Urinary bladder (tissue), 4 donors: Measurements from ENCODE around the gene HS3ST3A1. TPM values are rescaled to one million over a fixed set of nuclear protein-coding genes. Genes with fewer than 3 reads are reported as not detected.

Source experiments
- DNase-seq: peaks from one replicate; pipeline ENCODE4 v3.0.0-alpha.2; 2015; ENCODE audit errors: extremely low spot score
- H3K27ac ChIP-seq: one replicate; pipeline ENCODE4 v1.5.1; 2013; ENCODE audit warnings: low read depth, mild to moderate bottlenecking, moderate library complexity
- H3K36me3 ChIP-seq: one replicate; pipeline ENCODE4 v1.6.1; 2013; ENCODE audit warnings: mild to moderate bottlenecking, moderate library complexity; ENCODE audit not compliant: insufficient read depth
- H3K4me1 ChIP-seq: one replicate; pipeline ENCODE4 v1.6.1; 2013; ENCODE audit warnings: mild to moderate bottlenecking, moderate library complexity; ENCODE audit not compliant: insufficient read depth
- H3K4me3 ChIP-seq: one replicate; pipeline ENCODE4 v1.5.1; 2013; ENCODE audit warnings: low read depth, low read length
- WGBS: extraction: QIAGEN DNeasy Blood & Tissue Kit; methylation state at CpG from one replicate; pipeline ENCODE4 v1.1.7; 2013; 5-methylcytosine and 5-hydroxymethylcytosine counted together
- polyA plus RNA-seq: library from polyadenylated mRNA; stranded (reverse); fragments of 200-250 nt; gene quantifications from one replicate; pipeline ENCODE4 v1.2.3, GENCODE V29; 2013
- total RNA-seq: library from RNA; depleted of rRNA; stranded (reverse); fragments of >200 nt; gene quantifications from one replicate; pipeline ENCODE4 v1.2.3, GENCODE V29; 2014
- donor health status: healthy with polysubstance abuse.
- donor health status: healthy.

The HS3ST3A1 gene
- total and polyA plus RNA-seq, 2 donors, result 0.53 to 1.1 TPM

- DNase-seq, result no peak
- WGBS, result 59% methylated on average over 6 of the region's 6 CpGs
- H3K4me3 ChIP-seq, result no peak overlapping the region
- H3K27ac ChIP-seq, result no peak overlapping the region
- no peaks in the 10 kb centered on the region for H3K36me3 ChIP-seq
- no peaks in the 10 kb centered on the region for H3K4me1 ChIP-seq
Observed at GRCh38 chr17:13575922-13576419, 25.8 kb downstream of the HS3ST3A1 start.

- Histone ChIP-seq H3K36me3 (no peaks in the 10 kb centered on the region), H3K4me3 (no peak overlapping the region), H3K4me1 (no peaks in the 10 kb centered on the region), H3K27ac (no peak overlapping the region)
- DNase-seq, result no peak
- 65% methylated on average over 2 of the region's 2 CpGs for WGBS
Observed at GRCh38 chr17:13575466-13575865, 26.3 kb downstream of the HS3ST3A1 start.

GRCh38 chr17:13572581-13572980 is 29.1 kb downstream of the HS3ST3A1 start:
- Histone ChIP-seq H3K27ac (no peak overlapping the region), H3K4me1 (no peaks in the 10 kb centered on the region), H3K36me3 (no peaks in the 10 kb centered on the region), H3K4me3 (no peak overlapping the region)
- 47% methylated on average over 3 of the region's 3 CpGs for WGBS
- no peak for DNase-seq

- no peaks in the 10 kb centered on the region for H3K36me3 ChIP-seq
- 65% methylated on average over 7 of the region's 7 CpGs for WGBS
- H3K4me3 ChIP-seq, result no peak overlapping the region
- DNase-seq, result no peak
- no peaks in the 10 kb centered on the region for H3K4me1 ChIP-seq
- H3K27ac ChIP-seq, result no peak overlapping the region
Observed at GRCh38 chr17:13569398-13570123, 32.2 kb downstream of the HS3ST3A1 start.

- Histone ChIP-seq H3K4me3 (no peak overlapping the region), H3K27ac (no peak overlapping the region), H3K36me3 (no peaks in the 10 kb centered on the region), H3K4me1 (no peaks in the 10 kb centered on the region)
- no peak for DNase-seq
- 67% methylated on average over 7 of the region's 7 CpGs for whole genome bisulfite sequencing
Observed at GRCh38 chr17:13568582-13569397, 32.9 kb downstream of the HS3ST3A1 start.

- H3K4me1 ChIP-seq, result no peaks in the 10 kb centered on the region
- H3K4me3 ChIP-seq, result no peak overlapping the region
- H3K36me3 ChIP-seq, result no peaks in the 10 kb centered on the region
- no peak overlapping the region for H3K27ac ChIP-seq
- 69% methylated on average over 3 of the region's 3 CpGs for WGBS
- no peak for DNase-seq
Observed at GRCh38 chr17:13563866-13564265, 37.9 kb downstream of the HS3ST3A1 start.

- H3K27ac ChIP-seq, result no peak overlapping the region
- peak; percentile 21 for DNase-seq
Observed at GRCh38 chr17:13562271-13562800, 39.4 kb downstream of the HS3ST3A1 start.

GRCh38 chr17:13561606-13562270 is 40.0 kb downstream of the HS3ST3A1 start:
- H3K27ac ChIP-seq, result no peak overlapping the region
- no peak overlapping the region for H3K4me3 ChIP-seq
- H3K36me3 ChIP-seq, result no peaks in the 10 kb centered on the region
- H3K4me1 ChIP-seq, result no peaks in the 10 kb centered on the region
- 80% methylated on average over 14 of the region's 14 CpGs for WGBS
- DNase-seq, result no peak

More at GRCh38 chr17:13562271-13562800, 39.4 kb downstream of the HS3ST3A1 start:
- H3K4me1 ChIP-seq, result no peaks in the 10 kb centered on the region
- no peaks in the 10 kb centered on the region for H3K36me3 ChIP-seq
- 24% methylated on average over 13 of the region's 13 CpGs for WGBS
- H3K4me3 ChIP-seq, result no peak overlapping the region

- WGBS, result 16% methylated on average over 1 of the region's 1 CpG
- Histone ChIP-seq H3K36me3 (no peaks in the 10 kb centered on the region), H3K4me1 (no peaks in the 10 kb centered on the region), H3K4me3 (no peak overlapping the region), H3K27ac (no peak overlapping the region)
- no peak for DNase-seq
Observed at GRCh38 chr17:13560935-13561334, 40.8 kb downstream of the HS3ST3A1 start.

GRCh38 chr17:13558588-13558987 is 43.1 kb downstream of the HS3ST3A1 start:
- H3K27ac ChIP-seq, result no peak overlapping the region
- H3K4me1 ChIP-seq, result no peaks in the 10 kb centered on the region
- no peaks in the 10 kb centered on the region for H3K36me3 ChIP-seq
- WGBS, result 63% methylated on average over 3 of the region's 3 CpGs
- no peak overlapping the region for H3K4me3 ChIP-seq
- DNase-seq, result no peak

- no peak overlapping the region for H3K27ac ChIP-seq
- 94% methylated on average over 6 of the region's 6 CpGs for WGBS
- H3K4me3 ChIP-seq, result no peak overlapping the region
- H3K4me1 ChIP-seq, result no peaks in the 10 kb centered on the region
- no peak for DNase-seq
- no peaks in the 10 kb centered on the region for H3K36me3 ChIP-seq
Observed at GRCh38 chr17:13557077-13557476, 44.7 kb downstream of the HS3ST3A1 start.

GRCh38 chr17:13554231-13554630 is 47.5 kb downstream of the HS3ST3A1 start:
- WGBS, result 88% methylated on average over 5 of the region's 5 CpGs
- no peaks in the 10 kb centered on the region for H3K4me1 ChIP-seq
- H3K36me3 ChIP-seq, result no peaks in the 10 kb centered on the region
- H3K4me3 ChIP-seq, result no peak overlapping the region
- no peak for DNase-seq
- no peak overlapping the region for H3K27ac ChIP-seq

GRCh38 chr17:13550291-13550690 is 51.4 kb downstream of the HS3ST3A1 start:
- Histone ChIP-seq H3K36me3 (no peaks in the 10 kb centered on the region), H3K4me3 (no peak overlapping the region), H3K27ac (no peak overlapping the region), H3K4me1 (no peaks in the 10 kb centered on the region)
- 92% methylated on average over 6 of the region's 6 CpGs for WGBS
- DNase-seq, result no peak
